ENCODE results near the gene ACE.

ACE gene

GRCh38 chr17:63506627-63507026 is 29.8 kb downstream of the ACE start:
- no peaks in the 10 kb centered on the region for H3K36me3 ChIP-seq (ENCODE audit: insufficient read depth)
- H3K27me3 ChIP-seq (ENCODE audit: insufficient read depth, low read depth) = peaks cover 56% of the 10 kb centered on the region
- no peak for TF ChIP-seq CTCF (conservative IDR thresholded peaks at IDR 0.05; ENCODE audit: low read depth, low read length)
- H2AFZ ChIP-seq (ENCODE audit: low read depth) = no peak overlapping the region
- no peak overlapping the region for H3K4me3 ChIP-seq (IDR thresholded peaks at IDR 0.05; ENCODE audit: insufficient read depth, low read depth, low read length)
- no peaks in the 10 kb centered on the region for H3K79me2 ChIP-seq (ENCODE audit: insufficient read depth, low read depth)
- H3K4me1 ChIP-seq (ENCODE audit: low read depth, poor library complexity, severe bottlenecking) = no peaks in the 10 kb centered on the region
- H3K9ac ChIP-seq = no peak overlapping the region
- H3K27ac ChIP-seq = no peak overlapping the region
- H3K4me2 ChIP-seq = no peak overlapping the region
- no peaks in the 10 kb centered on the region for H4K20me1 ChIP-seq (ENCODE audit: insufficient read depth)

DNA sequence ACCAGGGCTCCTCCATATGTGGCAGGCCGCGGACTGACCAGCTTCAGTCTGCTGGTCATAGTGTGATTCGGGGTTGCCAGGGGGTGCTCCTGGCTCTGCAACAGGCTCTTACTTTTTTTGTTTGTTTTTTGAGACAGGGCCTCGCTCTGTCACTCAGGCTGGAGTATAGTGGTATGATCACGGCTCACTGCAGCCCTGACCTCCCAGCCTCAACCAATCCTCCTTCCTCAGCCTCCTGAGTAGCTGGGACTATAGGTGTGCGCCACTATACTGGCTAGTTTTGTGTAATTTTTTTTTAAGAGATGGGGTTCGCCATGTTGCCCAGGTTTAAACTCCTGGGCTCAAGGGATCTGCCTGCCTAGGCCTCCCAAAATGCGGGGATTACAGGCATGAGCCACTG is 34.5 kb downstream of the ACE start:
- no peak overlapping the region for H3K27ac ChIP-seq
- TF ChIP-seq CTCF (conservative IDR thresholded peaks at IDR 0.05; ENCODE audit: low read depth, low read length) = no peak
- H3K4me1 ChIP-seq (ENCODE audit: low read depth, poor library complexity, severe bottlenecking) = no peaks in the 10 kb centered on the region
- H3K4me2 ChIP-seq = no peak overlapping the region
- no peaks in the 10 kb centered on the region for H4K20me1 ChIP-seq (ENCODE audit: insufficient read depth)
- no peak overlapping the region for H3K4me3 ChIP-seq (IDR thresholded peaks at IDR 0.05; ENCODE audit: insufficient read depth, low read depth, low read length)
- peaks cover 54% of the 10 kb centered on the region for H3K27me3 ChIP-seq (ENCODE audit: insufficient read depth, low read depth)
- H3K79me2 ChIP-seq (ENCODE audit: insufficient read depth, low read depth) = no peaks in the 10 kb centered on the region
- no peak overlapping the region for H3K9ac ChIP-seq
- H2AFZ ChIP-seq (ENCODE audit: low read depth) = no peak overlapping the region
- no peaks in the 10 kb centered on the region for H3K36me3 ChIP-seq (ENCODE audit: insufficient read depth)

DNA sequence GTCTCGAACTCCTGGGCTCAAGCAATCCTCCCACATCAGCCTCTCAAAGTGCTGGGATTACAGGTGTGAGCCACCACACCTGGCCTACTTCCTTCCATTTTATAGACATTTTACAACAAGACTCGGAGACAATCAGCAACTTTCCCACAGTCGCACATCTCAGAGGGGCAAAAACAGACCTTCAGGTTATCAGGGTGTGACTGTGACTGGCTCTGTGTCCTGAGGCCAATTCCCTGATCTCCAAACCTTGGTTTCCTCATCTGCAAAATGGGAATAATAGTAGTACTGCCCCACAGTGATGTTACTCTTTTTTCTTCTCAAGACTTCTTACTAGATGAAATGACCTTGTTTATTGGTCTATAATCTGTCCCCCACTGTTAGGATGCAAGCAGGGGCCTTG is 35.5 kb downstream of the ACE start:
- no peak for TF ChIP-seq CTCF (conservative IDR thresholded peaks at IDR 0.05; ENCODE audit: low read depth, low read length)
- peaks cover 61% of the 10 kb centered on the region for H3K27me3 ChIP-seq (ENCODE audit: insufficient read depth, low read depth)

DNA sequence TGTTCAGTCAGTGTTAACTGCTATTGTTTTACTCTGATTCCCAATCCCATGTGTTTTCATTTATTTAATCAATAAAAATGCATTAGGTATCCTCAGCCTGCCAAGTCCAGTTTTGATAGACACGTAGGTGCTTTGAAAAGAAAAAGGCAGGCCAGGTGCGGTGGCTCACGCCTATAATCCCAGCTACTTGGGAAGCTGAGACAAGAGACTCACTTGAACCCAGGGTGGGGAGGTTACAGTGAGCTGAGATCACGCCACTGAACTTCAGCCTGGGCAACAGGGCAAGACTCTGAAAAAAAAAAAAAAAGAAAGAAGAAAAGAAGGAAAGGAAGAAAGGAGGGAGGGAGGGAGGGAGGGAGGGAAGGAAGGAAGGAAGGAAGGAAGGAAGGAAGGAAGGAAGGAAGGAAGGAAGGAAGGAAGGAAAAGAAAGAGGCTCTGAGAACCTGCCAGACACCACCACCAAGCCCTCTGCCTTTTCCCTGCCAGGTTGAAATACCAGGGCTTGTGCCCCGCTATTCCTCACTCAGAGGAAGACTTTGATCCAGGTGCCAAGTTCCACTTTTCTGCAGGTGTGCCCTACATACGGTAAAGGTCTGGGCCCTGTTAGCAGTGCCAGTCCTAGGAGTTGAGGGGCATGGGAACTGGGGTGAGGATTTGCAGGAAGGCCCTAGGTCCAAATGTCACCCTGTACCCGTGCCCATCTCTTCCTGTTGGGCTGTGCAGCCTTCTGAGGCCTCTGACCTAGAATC is 36.2 kb downstream of the ACE start:
- no peak overlapping the region for H3K4me3 ChIP-seq (IDR thresholded peaks at IDR 0.05; ENCODE audit: insufficient read depth, low read depth, low read length)
- no peak overlapping the region for H3K27ac ChIP-seq
- peaks cover 62% of the 10 kb centered on the region for H3K27me3 ChIP-seq (ENCODE audit: insufficient read depth, low read depth)
- H3K79me2 ChIP-seq (ENCODE audit: insufficient read depth, low read depth) = no peaks in the 10 kb centered on the region
- no peak overlapping the region for H2AFZ ChIP-seq (ENCODE audit: low read depth)
- no peaks in the 10 kb centered on the region for H3K36me3 ChIP-seq (ENCODE audit: insufficient read depth)
- no peak overlapping the region for H3K9ac ChIP-seq
- no peaks in the 10 kb centered on the region for H4K20me1 ChIP-seq (ENCODE audit: insufficient read depth)
- TF ChIP-seq CTCF (conservative IDR thresholded peaks at IDR 0.05; ENCODE audit: low read depth, low read length) = no peak
- H3K4me1 ChIP-seq (ENCODE audit: low read depth, poor library complexity, severe bottlenecking) = no peaks in the 10 kb centered on the region
- no peak overlapping the region for H3K4me2 ChIP-seq

More for the DNA sequence above, 35.5 kb downstream of the ACE start:
- Histone ChIP-seq H3K4me2 (no peak overlapping the region), H2AFZ (ENCODE audit: low read depth) (no peak overlapping the region), H3K36me3 (ENCODE audit: insufficient read depth) (no peaks in the 10 kb centered on the region), H4K20me1 (ENCODE audit: insufficient read depth) (no peaks in the 10 kb centered on the region), H3K27ac (no peak overlapping the region), H3K4me1 (ENCODE audit: low read depth, poor library complexity, severe bottlenecking) (no peaks in the 10 kb centered on the region), H3K79me2 (ENCODE audit: insufficient read depth, low read depth) (no peaks in the 10 kb centered on the region), H3K9ac (no peak overlapping the region), H3K4me3 (IDR thresholded peaks at IDR 0.05; ENCODE audit: insufficient read depth, low read depth, low read length) (no peak overlapping the region)

Data from KMS-11 (cell line).